GM23248 (cell line): ENCODE results near the gene PIGO. TPM values are rescaled to one million over a fixed set of nuclear protein-coding genes. Genes with fewer than 3 reads are reported as not detected.

Source experiments
- DNase-seq: peaks from one replicate; pipeline ENCODE4 v3.0.0-alpha.2; 2015
- H2AFZ ChIP-seq: fragments of 200-600 bp; sonication (generic); 2 replicates; pipeline ENCODE4 v1.6.1; 2016; ENCODE audit warnings: antibody characterized with exemption
- H3F3A ChIP-seq: fragments of 200-600 bp; sonication (generic); 2 replicates; pipeline ENCODE4 v1.6.1; 2016; ENCODE audit warnings: mild to moderate bottlenecking, antibody characterized with exemption, mixed run types; ENCODE audit not compliant: insufficient read depth
- H3K27ac ChIP-seq: fragments of 200-600 bp; sonication (generic); 2 replicates; pipeline ENCODE4 v1.5.1; 2016; ENCODE audit warnings: mild to moderate bottlenecking
- H3K27me3 ChIP-seq: fragments of 200-600 bp; sonication (generic); replicated peaks from 2 replicates; pipeline ENCODE4 v1.6.1; 2016; ENCODE audit warnings: mild to moderate bottlenecking; ENCODE audit not compliant: insufficient read depth
- H3K36me3 ChIP-seq: fragments of 200-600 bp; sonication (generic); 2 replicates; pipeline ENCODE4 v1.6.1; 2016; ENCODE audit warnings: low read depth, mild to moderate bottlenecking
- H3K4me1 ChIP-seq: fragments of 200-600 bp; sonication (generic); 2 replicates; pipeline ENCODE4 v1.6.1; 2016; ENCODE audit warnings: mild to moderate bottlenecking; ENCODE audit not compliant: insufficient read depth
- H3K4me2 ChIP-seq: fragments of 200-600 bp; sonication (generic); one replicate; pipeline ENCODE4 v1.6.1; 2016; ENCODE audit warnings: mild to moderate bottlenecking; ENCODE audit not compliant: unreplicated experiment
- H3K4me3 ChIP-seq: fragments of 200-600 bp; sonication (generic); 2 replicates; pipeline ENCODE4 v1.5.1; 2016; ENCODE audit warnings: mild to moderate bottlenecking
- H3K79me2 ChIP-seq: fragments of 200-600 bp; sonication (generic); 2 replicates; pipeline ENCODE4 v1.6.1; 2016; ENCODE audit warnings: mild to moderate bottlenecking; ENCODE audit not compliant: insufficient read depth
- H3K9ac ChIP-seq: fragments of 200-600 bp; sonication (generic); 2 replicates; pipeline ENCODE4 v1.6.1; 2016; ENCODE audit warnings: mild to moderate bottlenecking
- H3K9me2 ChIP-seq: fragments of 200-600 bp; sonication (generic); 2 replicates; pipeline ENCODE4 v1.6.1; 2016; ENCODE audit warnings: mixed run types, mild to moderate bottlenecking, moderate library complexity; ENCODE audit not compliant: insufficient read depth
- H3K9me3 ChIP-seq: fragments of 200-600 bp; sonication (generic); one replicate; pipeline ENCODE4 v1.6.1; 2017; ENCODE audit warnings: low read depth
- H4K20me1 ChIP-seq: fragments of 200-600 bp; sonication (generic); 2 replicates; pipeline ENCODE4 v1.6.0; 2016; ENCODE audit not compliant: insufficient read depth
- EZH2 ChIP-seq: fragments of 200-600 bp; sonication (generic); IDR thresholded peaks from 2 replicates; pipeline ENCODE4 v1.6.1; 2018; ENCODE audit warnings: antibody characterized with exemption, mild to moderate bottlenecking; ENCODE audit not compliant: insufficient read depth, poor library complexity, severe bottlenecking
- EZH2phosphoT487 ChIP-seq: fragments of 200-600 bp; sonication (generic); IDR thresholded peaks from 2 replicates; pipeline ENCODE4 v1.6.1; 2018; ENCODE audit warnings: antibody characterized with exemption, moderate library complexity, mild to moderate bottlenecking, low read depth; ENCODE audit not compliant: insufficient read depth
- WGBS, 2 experiments: methylation state at CpG; one replicate each; pipeline ENCODE4 v1.1.6; 2015 to 2017; ENCODE audit warnings: low lambda C conversion rate in 2 of 2, low coverage in 1 of 2; ENCODE audit errors: missing lambda C conversion rate in 2 of 2; 5-methylcytosine and 5-hydroxymethylcytosine counted together
- in situ Hi-C: fragments of 300-500 bp; cut with MboI; formaldehyde crosslinking; loops from 2 replicates; pipeline ENCODE4 v1.15.0; 2020
- polyA plus RNA-seq: library from polyadenylated mRNA; unstranded; fragments of >200 nt; fragmentation: Nextera tagmentation; extraction: Ambion mirVana; gene quantifications from 2 replicates; pipeline ENCODE4 v1.2.1, GENCODE V29; 2016
- total RNA-seq: library from RNA; depleted of rRNA; stranded (reverse); fragments of >200 nt; shearing (Covaris generic); gene quantifications from 2 replicates; pipeline ENCODE4 v1.2.3, GENCODE V29; 2014

Gene PIGO
- total and polyA plus RNA-seq, 2 experiments from 2014 or later: 17.4 to 18.6 TPM

DNA sequence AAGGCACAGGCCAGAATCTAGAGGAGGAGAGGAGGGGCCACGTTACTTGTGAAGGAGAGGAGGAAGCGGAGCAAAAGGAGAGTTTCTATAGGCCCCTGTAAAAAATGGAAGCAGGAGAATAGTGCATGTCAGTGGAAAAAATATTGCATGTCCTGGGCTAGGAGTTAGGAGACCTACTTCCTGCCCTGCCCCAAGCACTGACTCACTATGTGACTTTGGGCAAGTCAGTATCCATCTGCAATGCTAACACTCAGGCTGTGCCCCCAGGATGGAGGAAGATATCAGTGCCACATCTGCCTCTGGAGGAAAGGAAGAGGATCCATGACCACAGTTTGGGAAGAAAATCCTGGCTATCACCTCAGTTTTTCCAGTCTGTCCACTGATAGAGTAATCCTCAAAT is 7.0 kb downstream of the PIGO start:
- TF ChIP-seq EZH2: no peak
- no peak for TF ChIP-seq EZH2phosphoT487
- H3K27ac ChIP-seq: no peak overlapping the region
- H3K4me1 ChIP-seq: no peaks in the 10 kb centered on the region
- no peaks in the 10 kb centered on the region for H3K36me3 ChIP-seq
- H3K9me3 ChIP-seq: no peaks in the 10 kb centered on the region
- H3K9ac ChIP-seq: no peak overlapping the region
- H3K9me2 ChIP-seq: no peaks in the 10 kb centered on the region
- H2AFZ ChIP-seq: no peak overlapping the region
- WGBS, 2 experiments: 92 to 94% methylated on average over 2 of the region's 2 CpGs
- no peaks in the 10 kb centered on the region for H3K27me3 ChIP-seq
- H4K20me1 ChIP-seq: no peaks in the 10 kb centered on the region
- in situ Hi-C loops: no loop called here
- DNase-seq: no peak
- H3K4me2 ChIP-seq: no peak overlapping the region
- H3F3A ChIP-seq: no peaks in the 10 kb centered on the region
- no peak overlapping the region for H3K4me3 ChIP-seq
- no peaks in the 10 kb centered on the region for H3K79me2 ChIP-seq

DNA sequence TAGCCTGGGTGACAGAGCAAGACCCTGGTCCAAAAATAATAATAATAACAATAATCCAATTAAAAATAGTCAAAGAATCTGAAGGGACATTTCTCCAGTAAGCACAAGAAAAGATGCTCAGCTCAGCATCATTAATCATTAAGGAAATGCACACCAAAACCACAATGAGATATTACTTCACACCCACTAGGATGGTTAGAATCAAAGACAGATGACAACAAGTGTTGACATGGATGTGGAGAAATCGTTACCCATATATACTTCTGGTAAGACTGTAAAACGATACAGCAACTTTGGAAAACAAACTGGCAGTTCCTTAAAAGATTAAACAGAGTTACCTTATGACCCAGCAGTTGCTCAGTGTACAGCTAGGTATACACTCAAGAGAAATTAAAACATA is 11.3 kb downstream of the PIGO start:
- in situ Hi-C loops: no loop called here
- no peak for DNase-seq
- Histone ChIP-seq H3K27me3 (no peaks in the 10 kb centered on the region), H3K9me3 (no peaks in the 10 kb centered on the region), H3F3A (peaks cover 6% of the 10 kb centered on the region; the same call in 1 of the 2 replicates), H3K36me3 (no peaks in the 10 kb centered on the region), H4K20me1 (no peaks in the 10 kb centered on the region), H3K79me2 (no peaks in the 10 kb centered on the region), H3K9ac (no peak overlapping the region), H3K9me2 (no peaks in the 10 kb centered on the region), H3K4me3 (no peak overlapping the region), H3K27ac (no peak overlapping the region), H3K4me1 (peaks cover 4% of the 10 kb centered on the region; the same call in 1 of the 2 replicates), H2AFZ (no peak overlapping the region), H3K4me2 (no peak overlapping the region)
- WGBS, 2 experiments: 3 to 8% methylated on average over 2 of the region's 2 CpGs
- TF ChIP-seq EZH2 (no peak), EZH2phosphoT487 (no peak)

DNA sequence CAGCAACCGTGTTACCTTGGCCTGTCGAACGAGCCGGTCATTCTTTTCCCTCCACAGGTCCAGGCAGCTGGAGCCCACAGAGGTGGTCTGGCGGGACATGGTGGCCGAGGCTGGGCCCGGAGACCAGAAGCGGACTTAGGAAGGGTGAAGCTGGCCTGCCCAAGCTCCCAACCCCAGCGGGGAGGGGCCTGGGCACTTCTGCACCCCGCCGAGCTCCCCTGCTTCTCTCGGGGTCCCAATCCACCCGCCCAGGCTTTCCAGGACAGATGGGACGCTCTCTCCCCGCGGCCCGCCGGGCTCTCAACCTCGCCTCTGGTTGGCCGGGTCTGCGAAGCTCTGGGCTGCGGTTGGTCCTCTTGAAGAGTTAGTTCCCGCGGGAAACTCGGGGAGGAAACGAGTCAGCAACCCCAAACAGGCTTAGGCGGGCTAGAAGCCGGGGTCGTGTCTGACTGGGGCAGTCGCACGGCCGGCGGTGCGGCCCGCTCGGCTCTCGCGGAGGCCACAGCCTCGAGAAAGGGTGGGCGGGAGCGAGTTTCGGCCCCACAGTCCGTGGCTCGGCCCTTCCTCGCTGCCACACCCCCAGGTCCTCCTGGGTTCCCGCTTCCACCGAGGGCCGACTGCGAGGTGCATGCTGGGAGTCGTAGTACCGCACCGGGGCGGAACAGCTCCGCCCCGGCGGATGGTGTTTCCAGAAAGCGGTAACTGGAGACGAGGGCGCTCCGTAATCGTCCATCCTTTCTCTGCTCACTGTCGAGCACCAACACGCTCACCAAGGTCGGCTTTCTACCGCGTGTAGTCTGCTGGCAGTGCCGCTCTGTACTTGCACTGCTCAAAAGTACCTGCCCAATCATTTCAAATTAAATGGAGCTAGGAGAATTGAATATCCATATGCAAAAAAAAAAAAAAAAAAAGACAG is 16.7 kb downstream of the PIGO start, which contains the start of gene FANCG:
Gene FANCG, minus strand, starts transcription at position 517 of the 916 bp plus-strand sequence. Its CDS starts 418 bp downstream, at position 99.
- DNase-seq: peak; percentile 97
- Histone ChIP-seq H3K4me1 (peaks cover 13% of the 10 kb centered on the region), H3K9me3 (no peaks in the 10 kb centered on the region), H3K4me3 (peak within 1 kb of the TSS; percentile 79), H3K27me3 (no peaks in the 10 kb centered on the region), H3K36me3 (no peaks in the 10 kb centered on the region), H3K9me2 (no peaks in the 10 kb centered on the region), H3K9ac (peak within 1 kb of the TSS; percentile 83), H3K27ac (peak within 1 kb of the TSS; percentile 63), H2AFZ (peak within 1 kb of the TSS; percentile 96), H3K79me2 (peaks cover 29% of the 10 kb centered on the region), H3F3A (peaks cover 7% of the 10 kb centered on the region; the same call in 1 of the 2 replicates), H4K20me1 (no peaks in the 10 kb centered on the region), H3K4me2 (peak within 1 kb of the TSS; percentile 98)
- 0 to 1% methylated on average over 66 of the region's 67 CpGs for WGBS, 2 experiments
- in situ Hi-C loops: no loop called here
- TF ChIP-seq EZH2phosphoT487: no peak
- TF ChIP-seq EZH2: no peak

DNA sequence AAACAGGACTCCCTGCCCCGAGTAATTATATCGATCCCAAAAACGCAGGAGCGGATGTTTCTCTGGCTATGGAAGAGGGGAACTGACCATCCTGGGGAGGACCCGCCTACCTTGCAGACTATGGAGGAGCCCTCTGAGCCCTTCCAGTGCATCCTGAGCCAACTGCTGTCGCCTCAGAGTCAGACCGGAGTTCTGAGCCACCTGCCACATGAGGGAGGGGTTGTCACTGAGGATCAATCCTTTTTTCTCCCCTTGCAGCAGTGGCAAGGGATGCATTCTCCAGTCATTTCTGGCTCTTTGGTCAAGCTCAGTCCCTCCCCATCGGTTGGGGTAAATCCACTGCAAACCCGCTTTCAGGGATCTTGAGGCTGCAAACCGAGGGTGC is 17.4 kb downstream of the PIGO start:
- peak overlapping the region; percentile 98 for H3K4me2 ChIP-seq
- peaks cover 13% of the 10 kb centered on the region for H3K4me1 ChIP-seq
- H4K20me1 ChIP-seq: no peaks in the 10 kb centered on the region
- peaks cover 7% of the 10 kb centered on the region; the same call in 1 of the 2 replicates for H3F3A ChIP-seq
- H3K79me2 ChIP-seq: peaks cover 29% of the 10 kb centered on the region
- peak overlapping the region; percentile 96 for H2AFZ ChIP-seq
- peak overlapping the region; percentile 83 for H3K9ac ChIP-seq
- DNase-seq: peak; percentile 16
- H3K9me2 ChIP-seq: no peaks in the 10 kb centered on the region
- 0 to 3% methylated on average over 10 of the region's 10 CpGs for WGBS, 2 experiments
- H3K36me3 ChIP-seq: no peaks in the 10 kb centered on the region
- H3K9me3 ChIP-seq: no peaks in the 10 kb centered on the region
- no peaks in the 10 kb centered on the region for H3K27me3 ChIP-seq
- in situ Hi-C loops: no loop called here
- peak overlapping the region; percentile 63 for H3K27ac ChIP-seq
- TF ChIP-seq EZH2phosphoT487: no peak
- no peak for TF ChIP-seq EZH2
- H3K4me3 ChIP-seq: peak overlapping the region; percentile 79
